GM21528 (cell line): ENCODE results near the gene TUBB1.

Experiments
- ATAC-seq: cut with Tn5 transposase; IDR thresholded peaks from one replicate; pipeline ENCODE4 v1.9.1; 2021; ENCODE audit warnings: mild to moderate bottlenecking, moderate library complexity; ENCODE audit not compliant: unreplicated experiment, low FRiP score

The TUBB1 gene

GRCh38 chr20:59016795-59017492 is 2.3 kb upstream of the TUBB1 start:
- ATAC-seq: no peak

GRCh38 chr20:59017493-59018231 is 1.6 kb upstream of the TUBB1 start:
- no peak for ATAC-seq

GRCh38 chr20:59018817-59019216 is 412 bp upstream of the TUBB1 start:
- no peak for ATAC-seq

GRCh38 chr20:59020938-59021551 is 1.8 kb downstream of the TUBB1 start:
- ATAC-seq: no peak

- ATAC-seq: no peak
Observed at GRCh38 chr20:59022754-59023153, 3.5 kb downstream of the TUBB1 start.

- no peak for ATAC-seq
Observed at GRCh38 chr20:59023616-59024015, 4.4 kb downstream of the TUBB1 start.

- ATAC-seq: no peak
Observed at GRCh38 chr20:59024111-59024530, 4.9 kb downstream of the TUBB1 start.

GRCh38 chr20:59025086-59025485 is 5.9 kb downstream of the TUBB1 start:
- no peak for ATAC-seq

- ATAC-seq: no peak
Observed at GRCh38 chr20:59025511-59025910, 6.3 kb downstream of the TUBB1 start.

GRCh38 chr20:59026904-59027740 is 7.9 kb downstream of the TUBB1 start:
- ATAC-seq: no peak

GRCh38 chr20:59027741-59028320 is 8.6 kb downstream of the TUBB1 start:
- no peak for ATAC-seq

GRCh38 chr20:59028812-59029211 is 9.6 kb downstream of the TUBB1 start:
- no peak for ATAC-seq

GRCh38 chr20:59030911-59031563 is 11.8 kb downstream of the TUBB1 start:
- ATAC-seq: no peak

- no peak for ATAC-seq
Observed at GRCh38 chr20:59031564-59032022, 12.4 kb downstream of the TUBB1 start.

- peak; percentile 92 for ATAC-seq
Observed at GRCh38 chr20:59032023-59032712, 12.9 kb downstream of the TUBB1 start, which contains the start of gene ATP5F1E. TSS of gene ATP5F1E (minus strand) at chr20:59032335. CDS start at chr20:59032251, 84 bp downstream.

GRCh38 chr20:59032713-59033059 is 13.5 kb downstream of the TUBB1 start:
- no peak for ATAC-seq

GRCh38 chr20:59033093-59033492 is 13.9 kb downstream of the TUBB1 start:
- no peak for ATAC-seq

- no peak for ATAC-seq
Observed at GRCh38 chr20:59033616-59034165, 14.5 kb downstream of the TUBB1 start.

- no peak for ATAC-seq
Observed at GRCh38 chr20:59035381-59035780, 16.2 kb downstream of the TUBB1 start.
